ENCODE results near the gene CLEC11A.
"Not testable (repeated sequence)": the region's sequence is repeated elsewhere in the genome, so short reads cannot be mapped to it uniquely, and the experiment has no call there.

Gene CLEC11A

DNA sequence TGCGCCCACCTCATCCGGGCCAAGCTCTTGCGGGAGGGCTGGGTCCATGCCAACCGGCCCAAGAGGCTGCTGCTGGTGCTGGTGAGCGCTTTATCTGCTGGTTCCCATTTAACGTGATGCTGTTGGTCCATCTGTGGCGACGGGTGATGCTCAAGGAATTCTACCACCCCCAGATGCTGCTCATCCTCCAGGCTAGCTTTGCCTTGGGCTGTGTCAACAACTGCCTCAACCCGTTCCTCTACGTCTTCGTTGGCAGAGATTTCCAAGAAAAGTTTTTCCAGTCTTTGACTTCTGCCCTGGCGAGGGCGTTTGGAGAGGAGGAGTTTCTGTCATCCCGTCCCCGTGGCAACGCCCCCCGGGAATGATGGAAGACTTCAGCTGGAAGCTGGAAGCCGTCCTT is 35.9 kb downstream of the CLEC11A start:
- DNase-seq (ENCODE audit: low read depth): not testable (repeated sequence)

DNA sequence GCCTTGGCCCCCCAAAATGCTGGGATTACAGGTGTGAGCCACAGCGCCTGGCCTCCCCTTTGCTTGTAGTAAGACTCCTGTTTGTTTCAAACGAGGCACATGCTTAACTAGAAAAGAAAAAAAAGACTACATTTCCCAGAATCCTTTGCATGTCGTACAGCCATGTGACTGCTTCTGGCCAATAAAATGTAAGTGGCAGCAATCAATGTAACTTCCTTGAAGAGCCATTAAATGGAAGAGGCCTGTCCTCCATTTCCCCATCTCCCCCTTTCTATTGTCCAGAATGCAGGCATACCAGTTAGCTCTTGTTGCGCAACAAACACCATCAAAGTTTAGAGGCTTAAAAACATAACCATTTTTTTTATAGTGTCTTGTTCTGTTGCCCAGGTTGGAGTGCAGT is 36.7 kb downstream of the CLEC11A start:
- no peak for DNase-seq (ENCODE audit: low read depth)

DNA sequence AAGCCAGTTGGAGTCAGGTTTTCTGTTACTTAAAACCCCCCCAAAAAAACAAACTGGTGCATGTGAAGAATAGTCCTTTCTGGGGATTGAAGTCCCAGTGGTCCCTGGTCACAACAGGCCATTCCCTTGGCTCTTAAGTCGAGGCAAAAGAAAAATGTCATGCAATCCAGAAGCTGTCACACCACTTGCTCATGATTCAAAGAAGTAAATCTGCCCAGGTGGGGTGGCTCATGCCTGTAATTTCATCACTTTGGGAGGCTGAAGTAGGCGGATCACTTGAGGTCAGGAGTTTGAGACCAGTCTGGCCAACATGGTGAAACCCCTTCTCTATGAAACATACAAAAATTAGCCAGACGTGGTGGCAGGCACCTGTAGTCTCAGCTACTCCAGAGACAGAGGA is 38.3 kb downstream of the CLEC11A start:
- not testable (repeated sequence) for DNase-seq (ENCODE audit: low read depth)

DNA sequence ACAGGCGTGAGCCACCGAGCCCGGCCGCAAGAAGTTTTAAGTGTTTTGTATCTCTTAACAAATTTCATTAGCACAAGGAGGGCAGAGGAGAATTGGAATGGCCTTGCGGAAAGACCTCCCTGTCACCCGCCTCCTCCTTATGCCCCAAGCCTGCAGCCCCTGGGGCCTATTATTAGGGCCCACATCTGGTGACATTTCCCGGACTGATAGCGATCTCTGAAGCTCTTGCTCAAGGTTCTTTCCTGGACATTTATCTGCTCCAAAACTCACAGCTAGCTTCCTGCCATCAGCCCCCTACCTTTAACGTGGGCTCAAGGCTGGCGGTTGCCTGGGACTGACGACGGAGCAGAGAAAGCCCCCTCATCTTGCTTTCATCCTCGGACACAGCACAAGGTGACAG is 40.4 kb downstream of the CLEC11A start:
- not testable (repeated sequence) for DNase-seq (ENCODE audit: low read depth)

DNA sequence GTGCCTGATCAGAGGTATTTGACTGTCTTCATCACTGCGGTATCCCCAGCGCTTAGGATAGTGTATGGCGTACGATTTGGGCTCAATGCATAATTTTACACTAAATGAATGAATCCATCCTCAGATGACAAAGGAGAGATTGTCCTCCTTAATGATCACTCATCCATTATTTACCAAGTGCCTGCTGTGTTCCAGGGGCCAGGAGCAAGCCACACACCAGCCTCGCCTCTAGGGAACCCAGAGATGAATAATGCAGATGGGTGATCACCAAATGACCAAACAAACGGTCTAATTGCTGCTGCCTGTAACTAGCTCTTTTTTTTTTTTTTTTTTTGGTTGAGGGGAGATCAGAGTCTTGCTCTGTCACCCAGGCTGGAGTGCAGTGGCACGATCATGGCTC is 41.2 kb downstream of the CLEC11A start:
- DNase-seq (ENCODE audit: low read depth): no peak

DNA sequence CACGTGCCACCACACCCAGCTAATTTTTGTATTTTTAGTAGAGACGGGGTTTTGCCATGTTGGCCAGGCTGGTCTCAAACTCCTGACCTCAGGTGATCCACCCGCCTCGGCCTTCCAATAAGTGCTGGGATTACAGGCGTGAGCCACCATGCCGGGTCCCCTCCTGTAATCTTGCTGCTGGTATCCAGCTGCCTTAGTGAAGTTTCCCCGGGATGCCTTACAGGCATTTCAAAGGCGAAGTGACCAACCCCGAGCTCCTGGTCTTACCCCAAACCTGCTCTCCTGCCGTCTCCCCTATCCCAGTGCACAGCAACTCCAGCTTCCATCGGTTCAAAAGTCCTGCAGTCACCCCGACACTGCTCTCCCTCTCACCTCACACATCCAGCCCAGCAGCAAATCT is 43.6 kb downstream of the CLEC11A start:
- DNase-seq (ENCODE audit: low read depth): not testable (repeated sequence)

DNA sequence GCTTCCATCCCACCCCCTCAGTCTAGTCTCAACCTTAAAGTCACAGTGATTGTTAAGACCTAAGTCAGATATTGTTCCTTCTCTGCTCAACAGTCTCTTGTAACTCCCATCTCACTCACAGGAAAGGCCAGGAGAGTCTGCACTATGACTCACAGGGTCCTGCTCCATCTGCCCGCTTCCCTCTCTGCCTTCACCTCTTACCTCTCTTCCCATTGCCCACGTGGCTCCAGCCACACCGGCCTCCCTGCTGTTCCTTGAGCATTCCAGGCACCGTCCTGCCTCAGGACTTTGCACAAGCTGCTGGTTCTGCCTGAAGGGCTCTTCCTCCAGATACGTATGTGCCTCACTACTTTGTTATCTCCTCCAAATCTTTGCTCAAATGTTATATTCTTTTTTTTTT is 44.1 kb downstream of the CLEC11A start:
- DNase-seq (ENCODE audit: low read depth): not testable (repeated sequence)

DNA sequence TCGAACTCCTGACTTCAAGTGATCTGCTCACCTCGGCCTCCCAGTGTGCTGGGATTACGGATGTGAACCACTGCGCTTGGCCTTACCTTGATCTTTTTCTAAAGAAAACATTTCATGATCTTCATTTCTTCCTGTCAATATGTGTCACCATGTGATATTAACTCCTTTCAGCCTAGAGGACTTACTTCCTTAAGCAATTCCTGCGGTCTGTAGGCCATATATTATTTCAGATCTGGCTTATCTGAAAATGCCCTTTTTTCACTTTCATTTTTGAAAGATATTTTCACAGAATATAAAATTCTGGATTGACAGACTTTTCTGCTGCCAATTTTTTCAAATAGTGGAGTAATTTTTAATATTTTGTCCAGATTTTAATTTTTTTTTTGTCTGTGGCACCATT is 45.1 kb downstream of the CLEC11A start:
- DNase-seq (ENCODE audit: low read depth): no peak

DNA sequence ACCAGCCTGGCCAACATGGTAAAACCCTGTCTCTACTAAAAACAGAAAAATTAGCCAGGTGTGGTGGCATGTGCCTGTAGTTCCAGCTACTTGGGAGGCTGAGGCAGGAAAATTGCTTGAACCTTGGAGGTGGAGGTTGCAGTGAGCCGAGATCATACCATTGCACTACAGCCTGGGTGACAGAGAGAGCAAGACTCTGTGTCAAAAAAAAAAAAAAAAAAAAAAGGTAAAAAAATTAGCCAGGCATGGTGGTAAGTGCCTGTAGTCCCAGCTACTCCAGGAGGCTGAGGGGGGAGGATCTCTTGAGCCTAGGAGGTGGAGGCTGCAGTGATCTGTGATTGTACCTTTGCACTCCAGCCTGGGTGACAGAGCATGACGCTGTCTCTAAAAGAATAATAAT is 47.0 kb downstream of the CLEC11A start, which contains the start of gene GPR32:
Gene GPR32, plus strand, starts transcription at position 301 of the 400 bp plus-strand sequence. CDS start 137 bp downstream, outside the sequence.
- not testable (repeated sequence) for DNase-seq (ENCODE audit: low read depth)

DNA sequence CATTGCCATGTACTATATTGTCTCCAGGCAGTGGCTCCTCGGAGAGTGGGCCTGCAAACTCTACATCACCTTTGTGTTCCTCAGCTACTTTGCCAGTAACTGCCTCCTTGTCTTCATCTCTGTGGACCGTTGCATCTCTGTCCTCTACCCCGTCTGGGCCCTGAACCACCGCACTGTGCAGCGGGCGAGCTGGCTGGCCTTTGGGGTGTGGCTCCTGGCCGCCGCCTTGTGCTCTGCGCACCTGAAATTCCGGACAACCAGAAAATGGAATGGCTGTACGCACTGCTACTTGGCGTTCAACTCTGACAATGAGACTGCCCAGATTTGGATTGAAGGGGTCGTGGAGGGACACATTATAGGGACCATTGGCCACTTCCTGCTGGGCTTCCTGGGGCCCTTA is 47.7 kb downstream of the CLEC11A start:
- no peak for DNase-seq (ENCODE audit: low read depth)

DNA sequence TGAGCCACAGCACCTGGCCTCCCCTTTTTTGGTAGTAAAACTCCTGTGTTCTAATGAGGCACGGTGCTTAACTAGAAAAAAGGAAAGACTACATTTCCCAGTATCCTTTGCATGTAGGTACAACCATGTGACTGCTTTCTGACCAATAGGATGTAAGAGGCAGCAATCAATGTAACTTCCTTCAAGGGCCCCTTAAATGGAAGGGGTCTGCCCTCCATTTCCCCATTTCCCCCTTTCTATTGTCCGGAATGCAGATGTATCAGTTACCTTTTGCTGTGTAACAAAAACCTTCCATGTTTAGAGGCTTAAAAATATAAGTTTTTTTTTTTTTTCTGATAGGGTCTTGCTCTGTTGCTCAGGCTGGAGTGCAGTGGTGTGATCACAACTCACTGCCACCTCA is 49.3 kb downstream of the CLEC11A start:
- DNase-seq (ENCODE audit: low read depth): no peak

DNA sequence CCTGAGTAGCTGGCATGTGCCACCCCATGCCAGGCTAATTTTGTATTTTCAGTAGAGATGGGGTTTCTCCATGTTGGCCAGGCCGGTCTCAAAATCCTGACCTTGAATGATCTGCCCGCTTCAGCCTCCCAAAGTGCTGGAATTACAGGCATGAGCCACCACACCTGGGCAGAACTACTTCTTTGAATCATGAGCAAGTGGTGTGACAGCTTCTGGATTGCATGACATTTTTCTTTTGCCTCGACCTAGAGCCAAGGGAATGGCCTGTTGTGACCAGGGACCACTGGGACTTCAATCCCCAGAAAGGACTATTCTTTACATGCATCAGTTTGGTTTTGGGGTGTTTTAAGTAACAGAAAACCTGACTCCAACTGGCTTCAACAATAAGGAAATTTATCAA is 49.7 kb downstream of the CLEC11A start:
- not testable (repeated sequence) for DNase-seq (ENCODE audit: low read depth)

DNA sequence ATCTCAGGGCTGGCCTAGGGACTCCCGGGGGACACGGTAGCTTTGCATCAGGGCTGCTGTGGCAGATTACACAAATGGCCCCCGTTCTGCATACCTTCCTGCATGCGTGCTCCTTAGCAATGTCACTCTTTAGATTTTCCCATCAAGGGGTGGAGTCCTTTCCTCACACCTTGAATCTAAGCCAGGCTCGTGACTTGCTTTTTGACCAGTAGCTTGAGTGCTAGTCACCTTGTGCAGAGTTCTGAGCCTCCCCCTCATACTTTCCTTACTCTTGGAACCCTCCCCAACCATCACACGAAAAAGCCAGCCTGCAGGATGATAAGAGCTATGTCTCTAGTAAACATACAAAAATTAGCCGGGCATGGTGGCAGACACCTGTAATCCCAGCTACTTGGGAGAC is 50.3 kb downstream of the CLEC11A start:
- DNase-seq (ENCODE audit: low read depth): not testable (repeated sequence)

Data from HS-5 (cell line).